ENCODE measurements around the gene NUP54.

DNA sequence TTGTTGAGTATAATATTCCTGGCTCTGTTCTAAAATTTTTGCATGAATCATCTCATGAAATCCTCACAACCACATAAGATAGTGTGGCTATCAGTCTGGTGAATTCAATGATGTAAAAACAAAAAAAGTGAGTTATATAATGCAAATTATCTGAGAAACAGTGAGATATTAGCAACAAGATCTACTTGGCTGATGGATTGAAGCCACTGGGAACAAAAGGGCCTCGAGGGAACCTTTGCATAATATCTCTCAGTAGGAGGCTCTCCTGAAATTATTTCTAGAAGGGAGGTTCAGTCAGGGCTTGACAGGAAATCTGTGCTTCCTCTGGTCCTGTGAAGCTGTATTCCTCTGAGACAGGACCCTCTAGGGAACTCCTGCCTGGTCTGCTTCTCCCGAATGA lies 30.1 kb upstream of the NUP54 start:
- no peak for TF ChIP-seq POLR2A (IDR thresholded peaks at IDR 0.05)
- TF ChIP-seq, protein P1, sequence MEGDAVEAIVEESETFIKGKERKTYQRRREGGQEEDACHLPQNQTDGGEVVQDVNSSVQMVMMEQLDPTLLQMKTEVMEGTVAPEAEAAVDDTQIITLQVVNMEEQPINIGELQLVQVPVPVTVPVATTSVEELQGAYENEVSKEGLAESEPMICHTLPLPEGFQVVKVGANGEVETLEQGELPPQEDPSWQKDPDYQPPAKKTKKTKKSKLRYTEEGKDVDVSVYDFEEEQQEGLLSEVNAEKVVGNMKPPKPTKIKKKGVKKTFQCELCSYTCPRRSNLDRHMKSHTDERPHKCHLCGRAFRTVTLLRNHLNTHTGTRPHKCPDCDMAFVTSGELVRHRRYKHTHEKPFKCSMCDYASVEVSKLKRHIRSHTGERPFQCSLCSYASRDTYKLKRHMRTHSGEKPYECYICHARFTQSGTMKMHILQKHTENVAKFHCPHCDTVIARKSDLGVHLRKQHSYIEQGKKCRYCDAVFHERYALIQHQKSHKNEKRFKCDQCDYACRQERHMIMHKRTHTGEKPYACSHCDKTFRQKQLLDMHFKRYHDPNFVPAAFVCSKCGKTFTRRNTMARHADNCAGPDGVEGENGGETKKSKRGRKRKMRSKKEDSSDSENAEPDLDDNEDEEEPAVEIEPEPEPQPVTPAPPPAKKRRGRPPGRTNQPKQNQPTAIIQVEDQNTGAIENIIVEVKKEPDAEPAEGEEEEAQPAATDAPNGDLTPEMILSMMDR (IDR thresholded peaks at IDR 0.05): no peak
- no peak for TF ChIP-seq EP300 (IDR thresholded peaks at IDR 0.05)
- TF ChIP-seq POLR2AphosphoS5 (IDR thresholded peaks at IDR 0.05): no peak
